GM18867 (cell line): ENCODE data around the gene CGB5.
"Not testable (repeated sequence)": the region's sequence is repeated elsewhere in the genome, so short reads cannot be mapped to it uniquely, and the experiment has no call there.

Experiments used
- ATAC-seq: cut with Tn5 transposase; IDR thresholded peaks from one replicate; pipeline ENCODE4 v1.9.1; 2021; ENCODE audit warnings: mild to moderate bottlenecking, moderate library complexity; ENCODE audit not compliant: unreplicated experiment

CGB5 gene

GRCh38 chr19:49043548-49043947 lies at the start of gene CGB5:
Gene CGB5 (plus strand): TSS chr19:49043848. CDS start chr19:49044210, 362 bp downstream.
- not testable (repeated sequence) for ATAC-seq

- no peak for ATAC-seq
Observed at GRCh38 chr19:48994035-48994386, 49.6 kb upstream of the CGB5 start.

GRCh38 chr19:48997972-48998371 lies 45.7 kb upstream of the CGB5 start:
- ATAC-seq = no peak

- no peak for ATAC-seq
Observed at GRCh38 chr19:48999481-49000325, 43.9 kb upstream of the CGB5 start.

GRCh38 chr19:49004133-49004532 lies 39.5 kb upstream of the CGB5 start:
- ATAC-seq = no peak

- no peak for ATAC-seq
Observed at GRCh38 chr19:49004964-49005614, 38.6 kb upstream of the CGB5 start.

- no peak for ATAC-seq
Observed at GRCh38 chr19:49006905-49007304, 36.7 kb upstream of the CGB5 start.

GRCh38 chr19:49009828-49010227 lies 33.8 kb upstream of the CGB5 start:
- ATAC-seq = no peak

- ATAC-seq = no peak
Observed at GRCh38 chr19:49010453-49010852, 33.2 kb upstream of the CGB5 start.

- ATAC-seq = no peak
Observed at GRCh38 chr19:49011194-49011593, 32.5 kb upstream of the CGB5 start.

GRCh38 chr19:49014123-49014869 lies 29.4 kb upstream of the CGB5 start:
- ATAC-seq = no peak

GRCh38 chr19:49014870-49015255 lies 28.8 kb upstream of the CGB5 start:
- ATAC-seq = no peak

- ATAC-seq = no peak
Observed at GRCh38 chr19:49016067-49016839, 27.4 kb upstream of the CGB5 start.

- no peak for ATAC-seq
Observed at GRCh38 chr19:49017041-49017665, 26.5 kb upstream of the CGB5 start, which contains the start of gene LHB. Gene LHB (minus strand): TSS chr19:49017091. CDS start chr19:49017081, 10 bp downstream.

- no peak for ATAC-seq
Observed at GRCh38 chr19:49017666-49018351, 25.8 kb upstream of the CGB5 start.

GRCh38 chr19:49018388-49019241 lies 25.0 kb upstream of the CGB5 start:
- not testable (repeated sequence) for ATAC-seq

GRCh38 chr19:49019242-49019932 lies 24.3 kb upstream of the CGB5 start:
- ATAC-seq = no peak

GRCh38 chr19:49020342-49020741 lies 23.3 kb upstream of the CGB5 start:
- ATAC-seq = no peak
